HG02763 (cell line): ENCODE data around the gene POMZP3.
"Not testable (repeated sequence)": the region's sequence is repeated elsewhere in the genome, so short reads cannot be mapped to it uniquely, and the experiment has no call there.

Experiments used
- ATAC-seq: cut with Tn5 transposase; IDR thresholded peaks from one replicate; pipeline ENCODE4 v1.9.1; 2021; ENCODE audit warnings: mild to moderate bottlenecking, moderate library complexity; ENCODE audit not compliant: unreplicated experiment

Gene POMZP3

DNA sequence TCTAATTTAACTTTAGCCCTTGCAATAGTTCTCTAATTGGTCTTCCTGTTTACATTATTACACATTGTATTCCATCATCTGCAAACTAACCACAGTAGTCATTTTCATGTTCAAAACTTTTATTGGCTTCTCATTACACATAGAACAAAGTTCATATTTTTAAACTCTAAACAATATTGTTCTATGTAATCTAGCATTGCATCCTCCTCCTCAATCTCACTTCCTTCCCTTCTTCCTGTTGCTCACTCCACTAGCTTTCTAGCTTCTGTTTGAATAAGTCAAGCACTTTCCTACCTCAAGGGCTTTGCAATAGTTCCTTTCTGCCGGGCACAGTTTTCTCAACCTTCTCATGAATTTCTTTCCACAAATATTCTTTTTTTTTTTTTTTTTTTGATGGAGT, 38.5 kb downstream of the POMZP3 start:
- not testable (repeated sequence) for ATAC-seq

DNA sequence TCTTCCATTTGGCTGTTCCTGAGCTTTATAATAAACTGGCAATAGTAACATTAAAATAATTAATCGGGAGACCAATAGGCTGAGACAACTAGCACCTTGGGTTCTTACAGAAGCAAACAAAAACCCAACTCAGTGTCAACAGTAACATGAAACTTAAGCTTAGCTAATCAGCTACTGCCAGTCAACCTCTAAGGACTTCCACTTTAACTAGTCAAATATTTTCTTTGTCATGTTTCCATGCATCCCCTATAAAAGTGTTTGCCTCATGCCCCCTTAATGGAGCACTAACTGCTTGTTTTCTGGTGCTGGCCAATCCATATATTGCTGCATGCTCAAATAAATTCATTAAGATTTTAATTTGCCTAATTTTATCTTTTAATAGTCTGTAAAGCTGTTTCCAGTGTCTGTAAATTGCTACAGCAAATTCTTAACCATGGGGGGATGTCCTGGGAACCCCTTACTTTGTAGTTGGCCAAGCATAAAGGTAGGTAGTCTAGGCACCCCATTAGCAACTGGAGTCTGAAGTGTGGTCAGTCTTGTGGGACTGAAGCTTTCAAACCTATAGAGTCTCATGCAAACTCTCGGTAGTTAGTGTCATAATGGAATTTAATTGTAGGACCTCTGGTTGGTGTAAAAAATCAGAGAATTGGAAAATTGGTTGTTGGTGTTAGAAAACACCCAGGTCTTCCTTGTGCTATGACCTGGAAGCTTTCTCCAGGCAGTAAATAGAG, 40.3 kb downstream of the POMZP3 start:
- ATAC-seq, result not testable (repeated sequence)

DNA sequence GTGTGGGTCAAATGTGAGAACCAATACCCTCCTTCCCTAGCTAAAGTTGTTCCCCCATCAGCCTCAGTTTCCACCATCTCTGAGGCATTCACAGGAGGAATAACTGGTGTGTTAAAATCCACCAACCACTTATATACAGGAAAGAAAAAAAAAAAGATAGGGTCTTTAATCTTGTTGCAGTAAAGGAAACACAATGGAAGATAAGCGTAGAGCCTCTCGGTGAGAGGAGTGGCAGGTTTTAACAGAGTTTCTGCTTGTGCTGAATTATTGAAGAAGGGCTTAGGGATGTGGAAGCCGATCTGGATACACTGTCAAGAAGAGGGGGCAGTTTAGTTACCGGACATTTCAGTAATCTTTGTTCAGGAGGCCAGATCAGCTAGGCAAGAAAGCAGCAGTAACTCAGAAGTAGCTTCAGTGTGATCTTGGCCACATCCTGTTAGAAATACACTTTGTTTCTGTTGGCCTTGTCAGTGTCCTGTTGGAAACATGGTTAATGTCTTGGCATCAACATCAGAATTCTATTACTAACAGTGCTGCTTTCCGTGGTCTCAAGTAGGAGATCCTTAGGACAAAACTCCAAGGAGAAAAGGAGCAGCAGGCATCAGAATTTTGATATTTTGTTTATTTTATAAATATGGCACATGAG, 43.3 kb downstream of the POMZP3 start:
- ATAC-seq, result not testable (repeated sequence)

DNA sequence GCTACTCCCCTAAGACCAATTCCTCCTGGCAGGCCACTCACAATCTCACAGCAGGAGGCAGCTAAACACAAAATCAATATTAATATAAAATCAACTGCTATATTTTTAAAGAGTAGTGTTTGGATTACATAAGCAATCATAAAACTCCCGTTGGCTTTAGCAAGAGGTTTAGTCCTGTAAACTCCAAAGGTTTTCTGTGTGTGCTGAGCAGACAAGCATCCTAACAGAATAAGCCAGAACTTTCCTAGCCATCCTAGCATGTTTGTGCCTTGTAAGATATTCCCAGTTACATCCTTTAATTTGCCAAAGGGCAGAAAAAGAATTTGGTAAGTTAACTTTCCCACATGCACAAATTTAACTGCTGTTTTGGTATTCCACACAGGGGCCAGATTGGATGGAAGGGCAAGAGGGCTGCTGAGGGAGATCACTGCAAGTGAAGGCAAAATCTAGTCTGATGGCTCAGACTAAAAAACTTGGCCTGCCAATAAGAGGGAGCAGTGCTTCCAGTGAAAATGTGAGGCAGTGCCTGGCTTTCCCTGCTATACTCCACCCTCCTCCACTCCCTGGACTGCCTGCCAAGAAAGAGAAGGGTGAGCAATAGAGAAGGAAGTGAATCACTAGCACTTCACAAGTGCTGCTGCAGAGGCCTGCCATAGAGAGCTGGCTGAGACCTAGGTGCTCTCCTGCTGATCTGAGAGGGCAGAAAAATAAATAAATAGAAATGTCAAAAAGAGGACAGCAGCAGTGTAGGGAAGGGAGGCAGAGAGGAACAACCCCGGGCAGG, 44.0 kb downstream of the POMZP3 start:
- ATAC-seq, result not testable (repeated sequence)

DNA sequence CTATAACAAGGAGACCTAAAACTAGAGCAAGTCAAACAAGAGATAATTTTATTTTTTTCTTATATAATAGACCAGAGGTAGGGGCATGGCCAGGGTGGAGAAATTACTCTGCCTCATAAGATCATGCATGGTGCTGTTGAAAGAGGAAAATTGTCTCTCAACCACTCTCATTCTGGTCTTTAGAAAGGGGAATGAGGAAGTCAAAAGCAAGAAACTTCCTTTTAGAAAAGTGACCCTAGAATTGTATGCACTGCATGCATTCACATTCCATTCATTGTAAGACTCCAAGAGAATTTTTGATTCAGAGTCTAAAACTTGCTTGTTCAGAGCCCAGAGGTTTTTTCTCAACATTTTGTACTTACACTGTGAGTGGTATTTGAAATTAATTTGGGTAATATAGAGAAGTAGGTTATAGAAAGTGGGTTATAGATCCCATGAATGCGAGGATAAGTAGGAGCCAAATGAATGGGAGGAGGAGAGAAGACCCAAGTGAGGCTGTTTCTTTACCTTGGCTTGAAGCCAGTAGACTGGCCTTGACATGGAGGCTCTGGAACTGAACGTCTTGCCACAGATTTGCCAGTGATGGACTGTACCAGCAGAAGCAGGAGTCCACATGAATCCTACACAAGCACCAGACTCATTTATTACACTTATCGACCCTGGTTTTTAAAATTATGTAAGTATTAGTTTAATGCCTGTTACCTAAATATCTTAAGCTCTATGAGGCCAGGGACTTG, 51.0 kb downstream of the POMZP3 start:
- ATAC-seq, result not testable (repeated sequence)

DNA sequence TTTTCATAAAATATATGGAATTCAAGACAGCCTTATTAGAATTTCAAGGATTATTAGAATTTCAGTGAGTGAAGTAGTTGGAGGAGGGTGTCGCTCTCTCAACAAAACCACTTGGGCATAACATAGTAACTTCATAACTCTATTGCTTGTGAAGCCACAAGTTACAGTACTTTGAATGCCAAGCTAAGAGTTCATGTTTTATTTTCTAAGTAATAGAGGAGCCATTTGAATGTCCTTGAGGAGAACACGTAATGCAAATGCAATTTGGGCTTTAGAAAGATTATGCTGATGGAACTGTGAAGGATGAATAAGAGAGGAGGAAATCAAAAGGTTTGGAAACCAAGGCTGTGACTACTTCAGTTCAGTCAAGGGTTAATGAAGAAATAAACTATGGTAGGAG, 51.6 kb downstream of the POMZP3 start:
- not testable (repeated sequence) for ATAC-seq

DNA sequence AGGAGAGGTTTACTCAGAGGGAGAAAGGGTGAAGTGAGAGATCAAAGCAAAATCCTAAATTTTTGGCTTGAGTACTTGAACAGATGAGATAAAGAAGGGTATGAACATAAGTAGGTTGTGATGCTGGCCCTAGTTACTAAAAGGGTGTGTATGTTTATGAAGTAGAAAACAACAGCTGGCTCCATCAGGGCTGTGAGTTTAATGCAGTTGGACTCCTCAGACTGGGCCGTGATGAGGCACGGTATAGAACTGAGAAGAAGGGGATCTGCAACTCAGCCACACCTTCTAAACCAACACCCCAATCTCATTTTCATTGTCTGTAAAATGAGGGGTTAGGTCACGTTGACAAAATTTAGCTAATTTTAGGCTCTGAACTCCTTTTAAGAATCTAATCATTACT, 54.8 kb downstream of the POMZP3 start:
- not testable (repeated sequence) for ATAC-seq

DNA sequence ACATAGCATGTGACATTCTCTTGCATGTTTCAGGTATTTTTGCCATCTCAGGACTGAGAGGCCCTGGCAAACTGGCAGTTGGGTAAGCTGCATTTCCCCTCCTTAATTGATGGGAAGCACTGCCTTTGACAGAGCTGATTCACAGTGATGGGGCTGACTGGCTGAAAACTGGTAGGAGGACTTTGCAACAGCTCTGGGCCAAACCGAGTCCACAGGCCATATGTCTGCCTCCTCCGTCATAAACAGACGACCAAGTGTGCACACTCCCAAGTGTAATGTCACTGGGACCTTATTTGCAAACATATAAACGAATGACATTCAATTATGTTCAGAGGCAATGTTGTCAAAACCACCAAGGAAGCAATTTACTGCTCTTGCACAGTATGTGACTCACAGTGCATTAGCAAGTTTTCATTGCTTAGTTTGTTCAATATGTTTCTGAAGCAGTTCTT, 56.7 kb downstream of the POMZP3 start:
- not testable (repeated sequence) for ATAC-seq

DNA sequence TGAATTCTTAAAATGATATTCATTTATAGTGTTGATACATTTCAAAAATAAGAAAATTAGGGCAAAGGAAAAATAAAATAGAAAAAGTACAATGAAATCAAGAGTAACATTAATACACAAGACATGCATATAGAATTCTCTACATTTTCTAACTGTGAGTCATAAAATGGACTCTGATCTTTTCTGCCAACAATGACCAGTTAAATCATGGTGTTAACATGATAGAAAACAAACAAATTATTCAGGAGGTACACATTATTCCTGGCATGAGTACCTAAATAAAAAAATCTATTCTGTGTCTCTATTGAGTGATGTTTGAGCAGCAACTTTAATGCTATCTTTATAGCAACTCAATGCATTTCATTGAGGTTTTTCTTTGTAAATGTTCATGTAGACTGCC, 58.3 kb downstream of the POMZP3 start:
- not testable (repeated sequence) for ATAC-seq

DNA sequence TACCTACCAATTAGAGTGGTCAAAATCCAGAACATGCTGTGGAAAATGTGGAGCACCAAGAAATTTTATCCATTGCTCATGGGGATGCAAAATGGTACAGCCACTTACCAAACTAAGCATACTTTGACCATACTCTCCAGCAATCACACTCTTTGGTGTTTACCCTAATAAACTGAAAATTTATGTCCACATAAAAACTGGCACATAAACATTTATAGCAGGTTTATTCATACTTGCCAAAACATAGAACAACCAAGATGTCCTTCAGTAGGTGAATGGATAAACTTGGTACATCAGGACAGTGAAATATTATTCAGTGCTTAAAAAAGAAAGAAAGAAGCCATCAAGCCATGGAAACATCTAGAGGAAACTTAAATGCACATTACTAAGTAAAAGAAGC, 59.3 kb downstream of the POMZP3 start:
- not testable (repeated sequence) for ATAC-seq

DNA sequence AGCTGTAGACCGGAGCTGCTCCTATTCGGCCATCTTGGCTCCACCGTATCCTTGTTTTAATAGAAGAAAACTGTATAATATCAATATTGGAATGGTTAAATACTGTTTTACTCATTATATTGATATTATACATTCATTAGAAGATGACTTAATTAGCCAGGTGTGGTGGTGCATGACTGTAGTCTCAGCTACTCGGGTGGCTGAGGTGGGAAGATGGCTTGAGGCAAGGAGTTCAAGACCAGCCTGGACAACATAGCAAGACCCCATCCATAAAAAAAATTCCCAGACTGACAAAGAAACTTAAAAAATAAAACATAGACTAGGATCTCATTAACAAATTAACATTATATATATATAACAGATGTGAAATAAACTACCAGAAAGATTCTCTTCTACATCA, 59.8 kb downstream of the POMZP3 start:
- ATAC-seq, result not testable (repeated sequence)

DNA sequence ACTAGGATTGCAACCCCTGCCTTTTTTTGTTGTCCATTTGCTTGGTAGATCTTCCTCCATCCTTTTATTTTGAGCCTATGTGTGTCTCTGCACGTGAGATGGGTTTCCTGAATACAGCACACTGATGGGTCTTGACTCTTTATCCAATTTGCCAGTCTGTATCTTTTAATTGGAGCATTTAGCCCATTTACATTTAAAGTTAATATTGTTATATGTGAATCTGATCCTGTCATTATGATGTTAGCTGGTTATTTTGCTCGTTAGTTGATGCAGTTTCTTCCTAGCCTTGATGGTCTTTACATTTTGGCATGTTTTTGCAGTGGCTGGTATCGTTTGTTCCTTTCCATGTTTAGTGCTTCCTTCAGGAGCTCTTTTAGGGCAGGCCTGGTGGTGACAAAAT, 62.1 kb downstream of the POMZP3 start:
- ATAC-seq, result not testable (repeated sequence)

DNA sequence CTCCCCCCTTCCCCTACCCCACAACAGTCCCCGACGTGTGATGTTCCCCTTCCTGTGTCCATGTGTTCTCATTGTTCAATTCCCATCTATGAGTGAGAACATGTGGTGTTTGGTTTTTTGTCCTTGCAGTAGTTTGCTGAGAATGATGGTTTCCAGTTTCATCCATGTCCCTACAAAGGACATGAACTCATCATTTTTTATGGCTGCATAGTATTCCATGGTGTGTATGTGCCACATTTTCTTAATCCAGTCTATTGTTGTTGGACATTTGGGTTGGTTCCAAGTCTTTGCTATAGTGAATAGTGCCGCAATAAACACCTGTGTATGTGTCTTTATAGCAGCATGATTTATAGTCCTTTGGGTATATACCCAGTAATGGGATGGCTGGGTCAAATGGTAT, 65.7 kb downstream of the POMZP3 start:
- not testable (repeated sequence) for ATAC-seq

DNA sequence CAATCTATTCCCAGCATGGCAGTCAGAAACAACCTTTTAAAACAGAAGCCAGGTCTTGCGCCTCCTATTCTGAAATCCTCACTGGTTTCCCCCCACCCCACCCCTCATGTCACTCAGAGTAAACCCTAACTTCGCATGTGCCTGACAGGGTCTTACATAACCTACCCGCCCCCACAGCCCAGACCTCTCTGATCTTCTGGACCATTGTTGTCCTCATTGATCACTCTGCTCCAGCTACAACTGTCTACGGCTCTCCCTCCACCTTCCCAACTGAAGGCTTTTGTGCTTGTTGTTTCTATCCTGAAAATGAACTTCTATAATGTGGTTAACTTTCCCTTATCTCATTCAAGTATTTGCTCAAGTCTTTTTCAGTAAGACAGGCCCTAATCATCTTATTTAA, 66.9 kb downstream of the POMZP3 start:
- not testable (repeated sequence) for ATAC-seq
